DND-41 (cell line): Measurements from ENCODE around the gene ARX.

Experiments used
- ATAC-seq: fragments of 200-7000 bp; cut with Tn5 transposase; 3 replicates; pipeline ENCODE4 v1.9.1; 2021; ENCODE audit warnings: low read depth; ENCODE audit not compliant: insufficient read depth
- DNase-seq: peaks from one replicate; pipeline ENCODE4 v3.0.0-alpha.2; 2020
- H2AFZ ChIP-seq: 2 replicates; pipeline ENCODE4 v1.6.0; 2012; ENCODE audit warnings: low read depth, low read length
- H3K27ac ChIP-seq: 2 replicates; pipeline ENCODE4 v1.5.1; 2012; ENCODE audit warnings: low read length, inconsistent platforms
- H3K27me3 ChIP-seq: fragments of 200-600 bp; sonication (generic); 2 replicates; pipeline ENCODE4 v1.6.0; 2012; ENCODE audit warnings: low read length, mild to moderate bottlenecking, inconsistent platforms; ENCODE audit not compliant: insufficient read depth, poor library complexity
- H3K36me3 ChIP-seq: 2 replicates; pipeline ENCODE4 v1.5.1; 2012; ENCODE audit warnings: low read length, inconsistent platforms; ENCODE audit not compliant: insufficient read depth
- H3K4me1 ChIP-seq: 2 replicates; pipeline ENCODE4 v1.5.1; 2012; ENCODE audit warnings: mild to moderate bottlenecking, low read length; ENCODE audit not compliant: insufficient read depth
- H3K4me2 ChIP-seq: 2 replicates; pipeline ENCODE4 v1.6.0; 2012; ENCODE audit warnings: mild to moderate bottlenecking, moderate library complexity, low read length, inconsistent platforms; ENCODE audit not compliant: insufficient read depth
- H3K4me3 ChIP-seq, 2 experiments: fragments of 200-600 bp in 1 of 2; shearing (Covaris generic) in 1 of 2; 2 replicates each; pipeline ENCODE4 v1.5.1; 2012 to 2016; ENCODE audit warnings: inconsistent platforms in 2 of 2, low read length in 2 of 2, mild to moderate bottlenecking in 2 of 2, low read depth in 1 of 2, moderate library complexity in 1 of 2
- H3K79me2 ChIP-seq: 2 replicates; pipeline ENCODE4 v1.6.0; 2012; ENCODE audit warnings: low read length, inconsistent platforms; ENCODE audit not compliant: insufficient read depth
- H3K9ac ChIP-seq: 2 replicates; pipeline ENCODE4 v1.6.0; 2012; ENCODE audit warnings: low read depth, mild to moderate bottlenecking, inconsistent platforms, low read length, moderate library complexity
- H3K9me3 ChIP-seq: 2 replicates; pipeline ENCODE4 v1.5.1; 2012; ENCODE audit warnings: low read length, moderate library complexity, mild to moderate bottlenecking, inconsistent platforms; ENCODE audit not compliant: insufficient read depth, severe bottlenecking
- H4K20me1 ChIP-seq: 2 replicates; pipeline ENCODE4 v1.6.0; 2012; ENCODE audit warnings: low read length; ENCODE audit not compliant: insufficient read depth
- CTCF ChIP-seq: IDR thresholded peaks from 2 replicates; pipeline ENCODE4 v1.5.1; 2012; ENCODE audit warnings: borderline replicate concordance, low read length, moderate library complexity, mild to moderate bottlenecking; ENCODE audit not compliant: poor library complexity, severe bottlenecking; ENCODE audit errors: extremely low read depth
- EZH2 ChIP-seq: IDR thresholded peaks from 3 replicates; pipeline ENCODE4 v1.6.1; 2012; ENCODE audit warnings: borderline replicate concordance, low read depth, mild to moderate bottlenecking, moderate library complexity, low read length, inconsistent platforms; ENCODE audit not compliant: severe bottlenecking

Gene ARX

GRCh38 chrX:24999511-24999910 is 16.3 kb downstream of the ARX start:
- H3K27ac ChIP-seq: no peak overlapping the region
- no peak overlapping the region for H2AFZ ChIP-seq
- H3K4me3 ChIP-seq: no peak overlapping the region
- DNase-seq: no peak
- no peaks in the 10 kb centered on the region for H3K9me3 ChIP-seq
- H3K79me2 ChIP-seq: no peaks in the 10 kb centered on the region
- H3K4me1 ChIP-seq: no peaks in the 10 kb centered on the region
- no peak for TF ChIP-seq CTCF
- H3K9ac ChIP-seq: no peak overlapping the region
- peaks cover 21% of the 10 kb centered on the region for H3K36me3 ChIP-seq
- no peak overlapping the region for H3K4me2 ChIP-seq
- no peaks in the 10 kb centered on the region for H4K20me1 ChIP-seq
- no peak for ATAC-seq
- H3K27me3 ChIP-seq: no peaks in the 10 kb centered on the region

GRCh38 chrX:24996096-24996709 is 19.6 kb downstream of the ARX start:
- no peak for ATAC-seq
- no peaks in the 10 kb centered on the region for H3K4me1 ChIP-seq

GRCh38 chrX:24993879-24994278 is 21.9 kb downstream of the ARX start:
- H3K79me2 ChIP-seq: no peaks in the 10 kb centered on the region
- TF ChIP-seq CTCF (no peak), EZH2 (no peak)
- no peak overlapping the region for H2AFZ ChIP-seq
- H3K27ac ChIP-seq: no peak overlapping the region
- H3K9ac ChIP-seq: no peak overlapping the region
- no peak for DNase-seq
- H3K27me3 ChIP-seq: no peaks in the 10 kb centered on the region
- no peak overlapping the region for H3K4me2 ChIP-seq
- H3K4me3 ChIP-seq: no peak overlapping the region
- H4K20me1 ChIP-seq: no peaks in the 10 kb centered on the region
- no peaks in the 10 kb centered on the region for H3K9me3 ChIP-seq
- H3K36me3 ChIP-seq: peaks cover 21% of the 10 kb centered on the region
- ATAC-seq: no peak
- H3K4me1 ChIP-seq: no peaks in the 10 kb centered on the region

More at GRCh38 chrX:24996096-24996709, 19.6 kb downstream of the ARX start:
- TF ChIP-seq EZH2 (no peak), CTCF (no peak)
- Histone ChIP-seq H3K4me3 (no peak overlapping the region), H2AFZ (no peak overlapping the region), H3K9ac (no peak overlapping the region), H4K20me1 (no peaks in the 10 kb centered on the region), H3K36me3 (peaks cover 21% of the 10 kb centered on the region), H3K4me2 (no peak overlapping the region), H3K27ac (no peak overlapping the region), H3K27me3 (no peaks in the 10 kb centered on the region), H3K79me2 (no peaks in the 10 kb centered on the region), H3K9me3 (no peaks in the 10 kb centered on the region)
- no peak for DNase-seq

GRCh38 chrX:24990535-24990934 is 25.2 kb downstream of the ARX start:
- ATAC-seq (no peak), DNase-seq (no peak)
- H3K9ac ChIP-seq: no peak overlapping the region
- no peak overlapping the region for H3K4me2 ChIP-seq
- H3K4me3 ChIP-seq: no peak overlapping the region
- no peaks in the 10 kb centered on the region for H3K9me3 ChIP-seq
- no peak for TF ChIP-seq EZH2
- TF ChIP-seq CTCF: no peak
- H3K27ac ChIP-seq: no peak overlapping the region
- H3K79me2 ChIP-seq: no peaks in the 10 kb centered on the region
- no peaks in the 10 kb centered on the region for H3K27me3 ChIP-seq
- H4K20me1 ChIP-seq: no peaks in the 10 kb centered on the region
- H2AFZ ChIP-seq: no peak overlapping the region
- no peaks in the 10 kb centered on the region for H3K4me1 ChIP-seq
- H3K36me3 ChIP-seq: peaks cover 16% of the 10 kb centered on the region
